Stimulated activated CD4-positive, alpha-beta T cell treated with anti-CD3 and anti-CD28 coated beads, TNF-alpha, amount 100 ng/mL, for 1 hour (primary cell): Measurements from ENCODE around the gene PRR15.
"Not testable (repeated sequence)": the region's sequence is repeated elsewhere in the genome, so short reads cannot be mapped to it uniquely, and the experiment has no call there.

ENCODE experiments used
- DNase-seq, 3 donors: peaks; one replicate each; pipeline ENCODE4 v3.0.0-alpha.2; 2020; ENCODE audit warnings: low read depth in 3 of 3, low spot score in 1 of 3

The PRR15 gene

GRCh38 chr7:29563590-29564495 is at the start of gene PRR15:
Gene PRR15 (plus strand): TSS chr7:29563835. CDS start chr7:29566330, 2,495 bp downstream.
- DNase-seq = no peak

- DNase-seq = no peak
These were observed 47.1 kb upstream of the PRR15 start for GRCh38 chr7:29516491-29516890.

GRCh38 chr7:29518616-29519015 is 45.0 kb upstream of the PRR15 start:
- no peak for DNase-seq

- no peak for DNase-seq
These were observed 39.9 kb upstream of the PRR15 start for GRCh38 chr7:29523728-29524127.

GRCh38 chr7:29527505-29528108 is 36.0 kb upstream of the PRR15 start:
- DNase-seq = no peak

- not testable (repeated sequence) for DNase-seq
These were observed 35.1 kb upstream of the PRR15 start for GRCh38 chr7:29528526-29528925.

- DNase-seq = no peak
These were observed 25.2 kb upstream of the PRR15 start for GRCh38 chr7:29538389-29538788.

- DNase-seq = no peak
These were observed 24.2 kb upstream of the PRR15 start for GRCh38 chr7:29539471-29539870.

- no peak for DNase-seq
These were observed 16.2 kb upstream of the PRR15 start for GRCh38 chr7:29547421-29547820.

GRCh38 chr7:29548823-29549222 is 14.8 kb upstream of the PRR15 start:
- no peak for DNase-seq

- no peak for DNase-seq
These were observed 11.2 kb upstream of the PRR15 start for GRCh38 chr7:29552392-29552791.

- DNase-seq = no peak
These were observed 8.6 kb upstream of the PRR15 start for GRCh38 chr7:29555061-29555460.

GRCh38 chr7:29556405-29557195 is 7.0 kb upstream of the PRR15 start:
- no peak for DNase-seq

GRCh38 chr7:29557954-29558353 is 5.7 kb upstream of the PRR15 start:
- no peak for DNase-seq

GRCh38 chr7:29561271-29561670 is 2.4 kb upstream of the PRR15 start:
- no peak for DNase-seq

GRCh38 chr7:29562307-29562706 is 1.3 kb upstream of the PRR15 start:
- no peak for DNase-seq

GRCh38 chr7:29564496-29565223 is 1.0 kb downstream of the PRR15 start:
- no peak for DNase-seq

GRCh38 chr7:29565224-29565630 is 1.6 kb downstream of the PRR15 start:
- no peak for DNase-seq

GRCh38 chr7:29565634-29565981 is 2.0 kb downstream of the PRR15 start:
- DNase-seq = no peak

GRCh38 chr7:29565982-29566746 is 2.5 kb downstream of the PRR15 start:
- no peak for DNase-seq
